ENCODE data around the gene RPS19BP1.
A peak's percentile ranks its signal among the peaks of the same experiment; 100 is the strongest.

The RPS19BP1 gene

DNA sequence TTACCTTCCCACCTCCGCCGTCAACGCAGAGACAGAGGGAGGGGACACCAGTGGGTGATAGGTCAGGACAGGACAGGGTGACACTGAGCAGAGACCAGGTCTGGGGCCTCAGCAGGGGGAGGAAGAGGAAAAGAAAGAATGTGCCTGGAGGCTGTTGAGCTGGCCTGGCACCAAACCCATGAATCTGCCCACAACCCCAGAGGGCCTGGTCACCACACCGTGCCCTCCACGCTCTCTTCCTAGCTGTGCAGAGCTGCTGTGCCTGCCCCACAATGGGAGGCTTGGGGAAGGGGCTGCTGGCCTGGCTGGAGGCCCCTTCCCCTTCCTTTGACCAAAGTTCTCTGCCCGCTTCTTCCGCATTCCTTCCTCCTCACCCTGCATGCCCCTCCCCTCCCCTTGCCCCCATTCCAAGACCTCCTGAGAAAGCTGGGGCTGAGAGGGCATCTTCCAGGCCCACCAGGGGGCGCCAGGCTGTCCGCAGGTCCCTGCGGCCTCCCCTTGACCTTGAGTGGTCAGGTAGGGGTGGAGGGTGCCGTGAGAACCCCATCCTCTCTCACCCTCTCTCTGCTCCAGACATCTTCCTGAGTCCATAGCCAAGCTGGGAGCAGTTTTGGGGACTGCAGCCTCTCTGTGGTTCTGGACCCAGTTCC is 27.0 kb upstream of the RPS19BP1 start:
- no peaks in the 10 kb centered on the region for H3K79me2 ChIP-seq (ENCODE audit: control insufficient read depth, low read length)
- H3K27me3 ChIP-seq (ENCODE audit: control insufficient read depth, low read length): 0 out of 2 replicates have a peak, but pooled peaks cover 5% of the 10 kb centered on the region
- TF ChIP-seq CTCF (IDR thresholded peaks at IDR 0.05; ENCODE audit: low read depth, low read length, poor library complexity, severe bottlenecking) (peak; percentile 78), EZH2phosphoT487 (IDR thresholded peaks at IDR 0.05; ENCODE audit: borderline replicate concordance, low read length) (no peak)
- H3K27ac ChIP-seq (ENCODE audit: low read depth, low read length): no peak overlapping the region
- no peaks in the 10 kb centered on the region for H3K4me1 ChIP-seq (ENCODE audit: control insufficient read depth, low read length)
- H3K9me2 ChIP-seq (replicated peaks; ENCODE audit: control insufficient read depth, low read length): no peaks in the 10 kb centered on the region
- H4K20me1 ChIP-seq (ENCODE audit: control insufficient read depth, insufficient read depth, low read depth, low read length): no peaks in the 10 kb centered on the region
- H3K4me2 ChIP-seq (ENCODE audit: low read length): no peak overlapping the region
- no peaks in the 10 kb centered on the region for H3K36me3 ChIP-seq (ENCODE audit: control insufficient read depth, low read length)
- no peak overlapping the region for H3K4me3 ChIP-seq (ENCODE audit: low read length)
- H3K9me3 ChIP-seq (ENCODE audit: control insufficient read depth, insufficient read depth, low read length): no peaks in the 10 kb centered on the region; the same call in 1 of the 2 replicates
- H3F3A ChIP-seq (ENCODE audit: control insufficient read depth, insufficient read depth): no peaks in the 10 kb centered on the region

DNA sequence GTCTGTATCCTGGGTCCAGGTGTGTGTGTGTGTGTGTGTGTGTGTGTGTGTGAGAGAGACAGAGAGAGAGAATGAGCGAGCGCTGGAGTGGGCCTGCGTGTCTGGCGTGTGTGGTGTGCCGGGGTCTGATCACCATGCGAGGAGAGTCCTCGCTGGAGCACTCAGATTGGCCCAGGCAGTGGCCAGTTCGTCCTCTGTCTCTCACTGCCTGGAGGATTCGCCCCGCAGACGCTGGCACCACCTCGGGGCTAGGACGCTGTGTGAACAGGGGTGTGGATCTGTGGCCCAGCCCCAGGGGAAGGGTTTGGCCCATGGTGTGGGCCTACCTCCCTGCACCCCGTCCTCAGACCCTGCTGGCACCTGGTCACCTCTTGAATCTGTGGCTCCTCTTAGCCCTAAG is 26.4 kb upstream of the RPS19BP1 start:
- no peaks in the 10 kb centered on the region; the same call in 1 of the 2 replicates for H3K9me3 ChIP-seq (ENCODE audit: control insufficient read depth, insufficient read depth, low read length)
- H3K27me3 ChIP-seq (ENCODE audit: control insufficient read depth, low read length): peaks cover 5% of the 10 kb centered on the region; the same call in 1 of the 2 replicates
- TF ChIP-seq CTCF (IDR thresholded peaks at IDR 0.05; ENCODE audit: low read depth, low read length, poor library complexity, severe bottlenecking) (no peak), EZH2phosphoT487 (IDR thresholded peaks at IDR 0.05; ENCODE audit: borderline replicate concordance, low read length) (no peak)
- H3K4me1 ChIP-seq (ENCODE audit: control insufficient read depth, low read length): no peaks in the 10 kb centered on the region
- H3K79me2 ChIP-seq (ENCODE audit: control insufficient read depth, low read length): no peaks in the 10 kb centered on the region
- H3K27ac ChIP-seq (ENCODE audit: low read depth, low read length): no peak overlapping the region
- no peak overlapping the region for H3K4me3 ChIP-seq (ENCODE audit: low read length)
- no peak overlapping the region for H3K4me2 ChIP-seq (ENCODE audit: low read length)
- H4K20me1 ChIP-seq (ENCODE audit: control insufficient read depth, insufficient read depth, low read depth, low read length): no peaks in the 10 kb centered on the region
- no peaks in the 10 kb centered on the region for H3F3A ChIP-seq (ENCODE audit: control insufficient read depth, insufficient read depth)
- no peaks in the 10 kb centered on the region for H3K9me2 ChIP-seq (replicated peaks; ENCODE audit: control insufficient read depth, low read length)
- no peaks in the 10 kb centered on the region for H3K36me3 ChIP-seq (ENCODE audit: control insufficient read depth, low read length)

DNA sequence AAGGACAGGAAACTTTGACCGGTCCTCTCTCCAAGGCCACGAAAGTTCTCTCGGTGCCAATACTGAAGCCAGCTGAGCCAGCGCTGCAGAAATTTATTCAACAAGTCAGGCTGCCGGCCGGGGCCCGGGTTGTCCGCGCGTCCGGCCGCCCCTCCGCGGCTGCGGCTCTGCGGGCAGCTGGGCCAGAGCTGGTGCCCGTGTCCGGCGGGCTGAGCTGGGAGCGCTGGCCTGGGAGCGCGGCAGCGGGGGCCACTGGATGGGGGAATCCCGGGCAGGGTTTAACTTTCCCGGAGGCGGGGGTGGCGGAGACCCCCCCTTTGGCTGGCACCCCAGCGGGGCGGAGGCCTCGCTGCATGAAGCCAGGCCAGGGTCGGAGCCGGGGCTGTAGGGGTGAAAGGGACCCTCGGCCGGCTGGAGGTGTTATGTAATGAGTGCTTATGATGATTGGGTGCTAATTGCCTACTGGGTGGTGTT is 25.7 kb upstream of the RPS19BP1 start:
- Histone ChIP-seq H3K4me3 (ENCODE audit: low read length) (no peak overlapping the region), H3K9me3 (ENCODE audit: control insufficient read depth, insufficient read depth, low read length) (no peaks in the 10 kb centered on the region), H3K36me3 (ENCODE audit: control insufficient read depth, low read length) (no peaks in the 10 kb centered on the region), H3K27me3 (ENCODE audit: control insufficient read depth, low read length) (peaks cover 5% of the 10 kb centered on the region; the same call in 1 of the 2 replicates), H4K20me1 (ENCODE audit: control insufficient read depth, insufficient read depth, low read depth, low read length) (no peaks in the 10 kb centered on the region), H3F3A (ENCODE audit: control insufficient read depth, insufficient read depth) (no peaks in the 10 kb centered on the region), H3K4me2 (ENCODE audit: low read length) (no peak overlapping the region), H3K27ac (ENCODE audit: low read depth, low read length) (no peak overlapping the region), H3K9me2 (replicated peaks; ENCODE audit: control insufficient read depth, low read length) (no peaks in the 10 kb centered on the region), H3K79me2 (ENCODE audit: control insufficient read depth, low read length) (no peaks in the 10 kb centered on the region), H3K4me1 (ENCODE audit: control insufficient read depth, low read length) (no peaks in the 10 kb centered on the region)
- TF ChIP-seq CTCF (IDR thresholded peaks at IDR 0.05; ENCODE audit: low read depth, low read length, poor library complexity, severe bottlenecking) (no peak), EZH2phosphoT487 (IDR thresholded peaks at IDR 0.05; ENCODE audit: borderline replicate concordance, low read length) (no peak)

Measured in DOHH2 (cell line).